HG03571 (cell line): ENCODE measurements around the gene TLL1.

Experiments used
- ATAC-seq: cut with Tn5 transposase; IDR thresholded peaks from one replicate; pipeline ENCODE4 v1.9.1; 2021; ENCODE audit not compliant: unreplicated experiment

The TLL1 gene

DNA sequence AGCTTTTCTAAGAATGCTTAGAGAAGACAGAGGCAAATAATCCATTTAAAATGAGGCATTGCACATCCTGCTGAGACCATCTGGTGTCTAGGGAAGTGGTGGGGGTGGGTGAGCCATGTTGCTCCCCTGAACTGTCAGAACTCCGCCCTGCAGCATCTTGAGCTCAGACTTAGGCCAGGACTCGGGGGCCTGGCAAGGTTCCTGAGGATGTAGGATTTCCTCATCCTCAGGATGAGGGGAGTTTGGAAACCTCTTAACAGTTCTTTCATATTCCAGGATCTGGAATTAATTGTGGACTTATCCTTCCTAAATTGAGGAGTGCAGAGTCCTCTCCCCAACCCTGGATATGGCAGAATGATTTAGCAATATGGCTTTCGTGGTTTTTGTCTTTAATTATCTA, 6.6 kb downstream of the TLL1 start:
- no peak for ATAC-seq

DNA sequence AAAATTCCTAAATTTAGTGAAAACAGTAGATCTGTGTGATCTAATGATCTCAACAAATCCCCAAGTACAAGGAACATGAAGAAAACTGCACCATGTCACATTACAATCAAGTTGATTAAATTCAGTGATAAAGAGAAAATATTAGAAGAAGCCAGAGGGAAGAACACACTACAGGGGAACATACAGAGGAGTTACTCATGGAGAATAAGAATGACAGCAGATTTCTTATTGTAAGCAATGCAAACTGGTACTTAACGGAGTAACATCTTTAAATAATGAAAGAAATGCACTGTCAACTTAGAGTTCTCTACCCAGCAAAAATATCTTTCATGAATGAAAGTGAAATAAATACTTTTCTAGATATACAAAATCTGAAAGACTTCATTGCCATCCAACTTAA, 21.1 kb downstream of the TLL1 start:
- ATAC-seq: no peak

DNA sequence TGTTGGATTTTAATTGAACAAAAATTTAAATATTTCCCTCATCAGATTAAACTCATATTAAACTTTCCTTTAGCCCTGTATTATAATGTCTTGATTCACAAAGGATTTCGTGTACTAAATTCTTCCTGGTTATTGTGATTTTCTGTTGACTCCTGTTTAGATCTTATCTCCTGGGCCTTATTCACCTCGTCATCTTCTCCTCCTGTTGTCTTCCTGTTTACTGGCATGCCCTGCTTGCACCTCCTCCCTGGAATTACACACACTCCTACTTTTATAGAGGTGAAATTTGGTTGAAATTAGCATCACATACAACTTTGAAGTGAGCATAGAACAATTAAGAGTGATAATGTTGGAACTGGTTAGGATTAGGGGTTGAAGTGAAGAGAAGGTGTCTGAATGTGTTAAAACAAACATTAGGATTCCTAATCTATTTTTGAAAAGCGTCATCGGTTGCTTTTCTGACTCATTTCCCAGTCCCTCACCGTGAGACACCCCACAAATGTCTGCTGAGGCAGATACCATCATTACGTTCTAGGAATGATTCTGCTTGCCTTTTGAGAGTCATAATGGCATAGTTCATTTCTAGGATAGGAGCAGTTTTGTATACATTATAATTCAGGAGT, 32.5 kb downstream of the TLL1 start:
- no peak for ATAC-seq

- no peak for ATAC-seq
These were observed 33.2 kb downstream of the TLL1 start for GRCh38 chr4:165906272-165906671.

- ATAC-seq: no peak
These were observed 36.9 kb downstream of the TLL1 start for GRCh38 chr4:165909947-165910346.

- no peak for ATAC-seq
These were observed 42.2 kb downstream of the TLL1 start for GRCh38 chr4:165915215-165915614.

DNA sequence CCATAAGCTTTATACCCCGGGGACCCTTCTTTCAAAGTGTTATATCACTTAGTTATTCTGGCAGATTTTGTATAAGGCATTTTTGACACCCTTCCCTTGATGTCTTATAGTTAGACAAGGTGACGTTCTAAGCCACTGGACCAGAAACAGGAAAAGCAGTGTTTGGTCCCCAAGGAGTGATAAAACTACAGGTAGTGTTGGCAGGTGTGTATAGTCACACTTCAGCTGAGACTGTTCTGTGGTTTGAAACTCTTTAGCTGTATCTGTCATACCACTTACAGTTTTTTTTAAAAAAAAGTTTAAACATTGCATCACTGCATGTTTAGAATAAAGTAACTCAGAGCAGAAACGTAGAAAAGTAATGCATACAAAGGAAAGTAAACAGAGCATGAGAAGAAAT, 48.5 kb downstream of the TLL1 start:
- no peak for ATAC-seq

GRCh38 chr4:165922747-165923146, 49.7 kb downstream of the TLL1 start:
- no peak for ATAC-seq

DNA sequence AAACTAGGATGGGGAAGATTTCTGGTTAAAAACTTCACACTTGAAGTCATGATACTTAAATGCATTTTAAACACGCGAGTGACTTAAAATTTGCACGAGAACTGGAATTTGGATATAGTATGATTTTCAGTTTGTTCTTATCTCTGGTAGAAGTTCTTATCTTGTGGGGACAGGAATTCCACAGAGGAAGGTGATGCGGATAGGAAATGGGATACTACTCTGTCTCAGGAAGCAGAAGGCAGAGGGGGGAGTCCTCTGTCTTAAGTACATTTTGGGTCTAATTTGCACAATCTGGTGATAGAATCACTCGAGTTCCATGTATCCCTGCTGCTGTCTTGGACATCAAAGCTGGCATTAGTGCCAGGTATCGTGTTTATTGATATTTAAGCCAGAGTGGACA, 53.3 kb downstream of the TLL1 start:
- no peak for ATAC-seq

DNA sequence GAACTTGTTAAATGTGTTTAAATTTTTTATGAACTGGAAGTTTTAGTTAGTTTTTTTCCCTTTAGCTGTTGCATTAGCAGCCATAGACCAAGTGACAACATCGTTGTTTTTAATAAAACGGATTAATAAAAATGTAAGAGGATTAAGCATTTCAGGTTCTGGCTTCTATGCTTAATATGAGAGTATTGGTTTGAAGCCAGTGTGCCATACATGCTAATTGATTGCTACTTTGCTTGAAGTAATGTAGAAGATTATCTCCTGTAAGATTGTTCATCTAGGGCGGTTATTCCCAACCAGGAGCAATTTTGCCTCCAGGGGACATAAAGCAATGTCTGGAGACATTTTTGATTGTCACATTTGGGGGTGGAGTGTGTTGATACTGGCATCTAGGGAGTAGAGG, 54.3 kb downstream of the TLL1 start:
- ATAC-seq: no peak

- no peak for ATAC-seq
These were observed 54.8 kb downstream of the TLL1 start for GRCh38 chr4:165927815-165928214.

DNA sequence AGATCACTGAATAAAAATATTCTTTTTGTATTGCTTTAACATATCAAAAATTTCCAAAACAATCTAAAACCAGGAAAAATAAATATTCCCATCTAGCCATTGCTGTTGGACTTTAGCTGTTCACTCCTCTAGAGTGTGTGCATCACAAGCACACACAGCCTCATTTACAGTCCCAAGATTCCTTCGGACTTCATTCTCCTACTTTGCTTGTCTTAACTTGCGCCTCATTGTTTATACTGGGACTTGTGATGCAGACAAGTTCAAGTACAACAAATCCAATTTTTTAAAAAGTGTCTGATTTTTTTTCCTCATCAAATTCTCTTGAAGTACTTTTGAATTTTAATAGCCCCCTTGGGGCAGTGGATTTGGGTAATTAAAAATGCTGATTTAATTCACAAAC, 55.6 kb downstream of the TLL1 start:
- no peak for ATAC-seq

DNA sequence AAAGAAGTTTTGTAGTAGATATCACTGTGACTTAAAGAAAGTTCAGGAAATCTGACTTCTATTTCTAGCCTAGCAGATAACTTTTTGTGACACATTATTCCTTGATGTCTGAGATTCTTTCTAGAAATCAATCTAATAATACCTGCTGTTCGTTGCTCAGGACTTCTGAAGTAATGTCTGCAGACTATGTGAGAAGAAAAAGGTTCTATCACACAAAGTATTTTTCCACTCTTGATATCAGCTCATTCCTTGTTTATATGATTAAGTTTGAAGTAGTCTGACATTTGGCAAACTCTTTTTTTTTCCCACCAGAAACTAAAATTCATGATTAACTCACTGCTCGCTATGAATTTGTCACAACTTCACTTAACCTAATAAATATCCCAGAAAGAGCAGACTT, 56.6 kb downstream of the TLL1 start:
- ATAC-seq: no peak

GRCh38 chr4:165931741-165932140, 58.7 kb downstream of the TLL1 start:
- no peak for ATAC-seq

GRCh38 chr4:165944900-165945299, 71.9 kb downstream of the TLL1 start:
- no peak for ATAC-seq

GRCh38 chr4:165945991-165946390, 73.0 kb downstream of the TLL1 start:
- ATAC-seq: no peak

- no peak for ATAC-seq
These were observed 74.0 kb downstream of the TLL1 start for GRCh38 chr4:165947019-165947418.

GRCh38 chr4:165953181-165953580, 80.1 kb downstream of the TLL1 start:
- ATAC-seq: no peak

DNA sequence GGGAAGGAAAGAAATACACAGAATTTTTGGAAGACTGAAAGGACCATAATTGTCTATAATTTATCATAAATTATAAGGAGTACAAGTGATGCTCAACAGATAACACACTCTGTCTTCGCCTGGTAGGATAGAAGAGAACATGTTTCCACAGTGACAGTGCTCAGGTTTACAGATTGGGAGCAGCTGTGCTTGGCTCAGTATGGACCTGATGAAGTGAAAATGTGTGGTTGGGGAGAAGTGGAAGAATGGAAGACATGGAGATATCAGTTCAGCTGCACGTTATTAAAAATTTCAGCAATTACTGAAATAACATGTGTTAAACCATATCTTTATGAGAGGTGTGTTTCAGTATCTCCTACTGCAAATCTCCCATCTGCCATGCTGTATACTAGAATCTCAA, 90.6 kb downstream of the TLL1 start:
- ATAC-seq: no peak

GRCh38 chr4:165964591-165964990, 91.6 kb downstream of the TLL1 start:
- no peak for ATAC-seq

GRCh38 chr4:165965503-165965902, 92.5 kb downstream of the TLL1 start:
- no peak for ATAC-seq

- ATAC-seq: no peak
These were observed 93.8 kb downstream of the TLL1 start for GRCh38 chr4:165966833-165967232.

DNA sequence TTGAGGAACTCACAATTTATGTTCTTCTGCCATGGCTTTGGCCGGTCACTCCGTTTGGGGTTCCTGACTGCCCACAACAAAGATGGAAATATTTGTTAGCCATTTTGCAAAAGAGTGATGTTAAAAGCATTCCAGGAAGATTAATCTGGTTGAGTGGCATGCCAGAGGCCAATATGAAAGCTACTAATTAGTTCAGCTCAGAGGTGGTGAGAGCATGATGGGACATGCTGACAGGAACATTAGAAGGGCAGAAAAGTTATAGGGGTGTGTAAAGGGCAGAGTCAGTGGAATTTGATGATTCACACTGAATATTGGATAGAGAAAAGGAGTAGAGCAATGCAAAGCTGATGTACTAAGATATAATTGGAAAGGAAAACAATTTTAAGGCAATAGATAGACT, 94.4 kb downstream of the TLL1 start:
- no peak for ATAC-seq
